Activated naive CD4-positive, alpha-beta T cell treated with anti-CD3 and anti-CD28 coated beads, Interleukin-2, amount 50 U/mL, for 72 hours (primary cell): ENCODE data around the gene AAK1. TPM values are rescaled to one million over a fixed set of nuclear protein-coding genes. Genes with fewer than 3 reads are reported as not detected.
"Not testable (repeated sequence)": the region's sequence is repeated elsewhere in the genome, so short reads cannot be mapped to it uniquely, and the experiment has no call there.

Experiments used
- ATAC-seq, 2 donors: fragments of 150-1000 bp; cut with Tn5 transposase; 2 replicates each; pipeline ENCODE4 v1.10.0; 2021; ENCODE audit warnings: mild to moderate bottlenecking in 2 of 2, moderate library complexity in 2 of 2
- DNase-seq, 2 donors: peaks; one replicate each; pipeline ENCODE4 v3.0.0; 2021 to 2022; ENCODE audit warnings: low spot score in 2 of 2
- H3K27ac Mint-ChIP-seq, 2 donors: one replicate each; pipeline ENCODE4 v1.8.0; 2022; ENCODE audit warnings: mild to moderate bottlenecking in 2 of 2, mixed read lengths in 2 of 2
- H3K36me3 Mint-ChIP-seq, 2 donors: one replicate each; pipeline ENCODE4 v1.8.0; 2022; ENCODE audit warnings: mixed read lengths in 2 of 2
- H3K9me3 Mint-ChIP-seq, 2 donors: one replicate each; pipeline ENCODE4 v1.8.0; 2022; ENCODE audit warnings: mixed read lengths in 2 of 2
- total RNA-seq, 2 donors: library from RNA; stranded (reverse); gene quantifications; one replicate each; pipeline ENCODE4 v1.2.3, GENCODE V29; 2022

Gene AAK1
- total RNA-seq, 2 donors from 2014 or later: 129 to 137 TPM

- peaks cover 0 to 6% of the 10 kb centered on the region in 2 donors for H3K9me3 Mint-ChIP-seq
- no peak for DNase-seq
- ATAC-seq: peak; percentile 18 to 38
- peaks cover 9 to 11% of the 10 kb centered on the region in 2 donors for H3K36me3 Mint-ChIP-seq
- peak overlapping the region in 1 of 2 donors; percentile 18 for H3K27ac Mint-ChIP-seq
These were observed 22.1 kb downstream of the AAK1 start for GRCh38 chr2:69621440-69621839.

DNA sequence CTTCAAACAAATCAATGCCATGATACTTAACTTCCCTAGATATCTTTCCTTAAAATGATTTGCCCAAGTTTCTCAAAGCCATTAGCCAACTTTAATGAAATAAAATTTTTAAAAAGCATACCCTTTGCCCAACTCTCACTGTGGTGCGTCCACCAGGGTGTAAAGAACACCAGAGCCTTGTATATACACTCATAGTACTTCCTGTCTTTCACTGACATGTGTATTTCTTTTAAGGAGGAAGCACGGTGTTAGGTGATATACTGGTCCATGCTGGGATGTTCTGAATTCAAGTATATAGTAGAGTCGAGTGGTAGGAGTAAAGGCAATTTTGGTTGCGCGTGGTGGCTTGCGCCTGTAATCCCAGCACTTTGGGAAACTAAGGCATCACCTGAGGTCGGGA is 22.7 kb downstream of the AAK1 start:
- peaks cover 0 to 6% of the 10 kb centered on the region in 2 donors for H3K9me3 Mint-ChIP-seq
- H3K36me3 Mint-ChIP-seq: peaks cover 9 to 11% of the 10 kb centered on the region in 2 donors
- no peak for DNase-seq
- no peak for ATAC-seq
- no peak overlapping the region for H3K27ac Mint-ChIP-seq

- DNase-seq (no peak), ATAC-seq (peak; percentile 80 to 86)
- Mint-ChIP-seq H3K9me3 (peaks cover 0 to 6% of the 10 kb centered on the region in 2 donors), H3K27ac (no peak overlapping the region), H3K36me3 (peaks cover 9 to 16% of the 10 kb centered on the region in 2 donors)
These were observed 23.8 kb downstream of the AAK1 start for GRCh38 chr2:69619725-69620124.

- Mint-ChIP-seq H3K9me3 (peaks cover 5 to 10% of the 10 kb centered on the region in 2 donors), H3K27ac (no peak overlapping the region), H3K36me3 (peaks cover 14 to 27% of the 10 kb centered on the region in 2 donors)
- DNase-seq (no peak), ATAC-seq (no peak)
These were observed 25.2 kb downstream of the AAK1 start for GRCh38 chr2:69618362-69618761.

DNA sequence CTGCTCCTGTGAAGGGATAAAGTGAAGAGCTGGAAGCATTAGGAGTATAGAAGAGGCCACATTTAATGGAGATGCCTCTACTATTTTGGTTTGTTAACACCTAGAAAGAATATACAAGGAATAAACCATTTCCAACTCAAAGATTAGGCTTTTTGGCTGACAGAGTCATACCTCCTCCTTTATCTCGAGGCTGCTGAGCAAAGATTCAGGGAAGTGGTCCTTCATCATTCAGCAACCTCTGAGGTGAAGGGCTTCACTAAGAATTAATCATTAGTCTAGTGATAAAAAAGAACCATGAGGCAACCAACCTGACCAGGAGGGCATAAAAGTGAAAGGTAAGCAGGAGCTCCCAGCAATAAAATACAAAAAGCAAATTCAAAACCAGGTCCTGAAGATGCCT is 25.8 kb downstream of the AAK1 start:
- DNase-seq: no peak
- ATAC-seq: no peak
- H3K9me3 Mint-ChIP-seq: peaks cover 0 to 11% of the 10 kb centered on the region in 2 donors
- peaks cover 8 to 27% of the 10 kb centered on the region in 2 donors for H3K36me3 Mint-ChIP-seq
- no peak overlapping the region for H3K27ac Mint-ChIP-seq

GRCh38 chr2:69616755-69617154 is 26.8 kb downstream of the AAK1 start:
- Mint-ChIP-seq H3K36me3 (peaks cover 7 to 32% of the 10 kb centered on the region in 2 donors), H3K9me3 (peaks cover 2 to 16% of the 10 kb centered on the region in 2 donors), H3K27ac (peak overlapping the region; percentile 23 to 77)
- peak; percentile 53 to 63 for ATAC-seq
- peak in 1 of 2 donors; percentile 29 for DNase-seq

DNA sequence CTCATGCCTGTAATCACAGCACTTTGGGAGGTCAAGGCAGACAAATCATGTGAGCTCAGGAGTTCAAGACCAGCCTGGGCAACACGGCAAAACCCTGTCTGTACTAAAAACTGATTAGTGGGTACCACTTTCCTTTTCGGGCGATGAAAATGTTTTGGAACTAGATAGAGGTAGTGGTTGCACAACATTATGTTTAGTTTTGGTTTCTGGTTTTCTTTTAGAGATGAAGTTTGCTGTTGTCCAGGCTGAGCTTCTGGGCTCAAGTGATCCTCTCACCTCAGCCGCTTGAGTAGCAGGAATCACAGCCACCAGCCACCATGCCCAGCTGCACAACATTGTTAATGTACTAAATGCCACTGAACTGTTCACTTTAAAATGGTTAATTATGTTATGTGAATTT is 27.6 kb downstream of the AAK1 start:
- Mint-ChIP-seq H3K36me3 (peaks cover 15 to 40% of the 10 kb centered on the region in 2 donors), H3K9me3 (peaks cover 4 to 23% of the 10 kb centered on the region in 2 donors), H3K27ac (no peak overlapping the region)
- DNase-seq: no peak
- no peak for ATAC-seq

DNA sequence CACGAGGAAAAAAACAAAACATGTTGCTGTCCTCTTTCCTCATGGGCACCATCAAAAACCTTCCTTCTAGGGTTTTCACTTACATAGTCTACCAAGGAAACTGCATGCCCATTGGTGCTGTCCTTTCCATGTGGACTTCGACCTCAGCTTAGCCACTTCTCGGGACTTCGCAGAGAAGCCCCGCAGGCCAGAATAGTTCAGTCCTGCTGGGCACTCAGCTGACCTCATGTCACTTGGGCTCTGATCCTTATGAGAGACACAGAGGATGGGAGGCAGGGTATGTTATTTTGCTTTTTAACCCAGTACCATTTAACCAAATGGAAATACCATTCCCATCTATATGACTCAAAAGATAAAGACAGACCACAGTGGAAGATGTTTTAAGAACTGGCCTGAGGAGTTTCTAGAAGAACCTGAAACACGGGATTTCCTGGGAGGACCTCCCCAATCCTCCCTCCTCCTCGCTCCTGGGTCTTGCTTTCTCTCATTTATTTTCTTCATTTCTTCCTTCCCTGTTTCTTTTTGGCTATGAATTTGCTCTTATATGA is 28.4 kb downstream of the AAK1 start:
- DNase-seq: no peak
- Mint-ChIP-seq H3K27ac (no peak overlapping the region), H3K36me3 (peaks cover 18 to 48% of the 10 kb centered on the region in 2 donors), H3K9me3 (peaks cover 4 to 26% of the 10 kb centered on the region in 2 donors)
- no peak for ATAC-seq

- Mint-ChIP-seq H3K9me3 (peaks cover 4 to 26% of the 10 kb centered on the region in 2 donors), H3K27ac (peak overlapping the region in 1 of 2 donors; percentile 17), H3K36me3 (peaks cover 22 to 50% of the 10 kb centered on the region in 2 donors)
- DNase-seq: no peak
- no peak for ATAC-seq
These were observed 30.8 kb downstream of the AAK1 start for GRCh38 chr2:69612707-69613106.

GRCh38 chr2:69612200-69612599 is 31.3 kb downstream of the AAK1 start:
- DNase-seq (no peak), ATAC-seq (no peak)
- peaks cover 22 to 55% of the 10 kb centered on the region in 2 donors for H3K36me3 Mint-ChIP-seq
- H3K27ac Mint-ChIP-seq: no peak overlapping the region
- H3K9me3 Mint-ChIP-seq: peaks cover 4 to 30% of the 10 kb centered on the region in 2 donors

DNA sequence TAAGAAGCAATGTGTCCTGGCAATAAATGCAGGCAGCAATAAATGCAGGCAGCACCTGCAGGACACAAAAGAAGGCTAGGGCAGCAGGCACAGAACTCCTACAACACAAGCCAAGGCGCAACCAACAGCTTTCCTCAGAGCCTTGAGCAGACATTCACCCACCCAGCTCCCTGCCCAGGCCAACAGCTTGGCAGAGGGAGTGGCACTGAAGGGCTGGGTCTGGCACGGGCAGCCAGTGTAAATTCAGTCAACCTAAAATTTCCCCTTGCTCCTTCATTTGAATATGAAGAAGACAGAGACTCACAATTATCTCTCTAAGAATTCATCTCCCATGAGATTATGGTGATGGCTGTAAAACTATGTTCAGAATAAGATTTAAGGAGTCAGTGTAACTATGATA is 35.4 kb downstream of the AAK1 start:
- ATAC-seq: peak in 1 of 2 donors; percentile 38
- peaks cover 26 to 54% of the 10 kb centered on the region in 2 donors for H3K36me3 Mint-ChIP-seq
- no peak for DNase-seq
- peaks cover 10 to 32% of the 10 kb centered on the region in 2 donors for H3K9me3 Mint-ChIP-seq
- H3K27ac Mint-ChIP-seq: no peak overlapping the region

DNA sequence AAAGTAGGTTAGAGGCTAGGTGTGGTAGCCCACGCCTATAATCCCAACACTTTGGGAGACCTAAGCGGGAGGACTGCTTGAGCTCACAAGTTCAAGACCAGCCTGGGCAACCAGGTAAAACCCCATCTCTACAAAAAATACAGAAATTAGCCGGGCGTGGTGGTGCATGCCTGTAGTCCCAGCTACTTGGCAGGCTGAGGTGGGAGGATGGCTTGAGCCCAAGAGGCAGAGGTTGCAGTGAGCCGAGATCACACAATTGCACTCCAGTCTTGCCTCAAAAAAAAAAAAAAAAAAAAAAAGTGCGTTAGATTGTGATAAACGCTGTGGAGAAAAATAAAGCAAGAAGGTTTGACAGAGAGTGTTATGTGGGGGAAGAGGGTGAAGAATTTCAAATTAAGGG is 36.8 kb downstream of the AAK1 start:
- ATAC-seq, DNase-seq: not testable (repeated sequence)
- H3K9me3 Mint-ChIP-seq: peaks cover 9 to 26% of the 10 kb centered on the region in 2 donors
- peak overlapping the region; percentile 1 to 9 for H3K27ac Mint-ChIP-seq
- peaks cover 25 to 43% of the 10 kb centered on the region in 2 donors for H3K36me3 Mint-ChIP-seq

DNA sequence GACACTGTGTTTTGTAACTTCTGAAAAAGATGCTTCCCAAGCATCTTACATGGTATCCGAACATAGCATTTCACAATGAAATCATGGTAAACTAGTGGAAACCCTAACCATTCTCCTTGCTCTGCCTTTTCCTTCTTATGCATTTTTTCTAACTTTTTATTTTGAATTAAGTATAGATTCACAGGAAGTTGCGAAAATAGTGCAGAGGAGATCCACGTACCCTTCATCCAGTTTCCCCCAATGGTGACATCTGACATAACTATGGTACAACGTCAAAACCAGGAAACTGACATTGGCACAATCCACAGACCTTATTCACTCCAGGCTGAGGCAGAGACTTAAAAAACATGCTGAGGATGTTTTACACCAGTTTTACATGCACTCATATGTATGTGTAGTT is 38.3 kb downstream of the AAK1 start:
- Mint-ChIP-seq H3K27ac (no peak overlapping the region), H3K9me3 (peaks cover 7 to 15% of the 10 kb centered on the region in 2 donors), H3K36me3 (peaks cover 15 to 28% of the 10 kb centered on the region in 2 donors)
- DNase-seq (no peak), ATAC-seq (no peak)

GRCh38 chr2:69604836-69605235 is 38.7 kb downstream of the AAK1 start:
- no peak overlapping the region for H3K27ac Mint-ChIP-seq
- peaks cover 15 to 24% of the 10 kb centered on the region in 2 donors for H3K36me3 Mint-ChIP-seq
- no peak for DNase-seq
- ATAC-seq: no peak
- peaks cover 7 to 15% of the 10 kb centered on the region in 2 donors for H3K9me3 Mint-ChIP-seq

DNA sequence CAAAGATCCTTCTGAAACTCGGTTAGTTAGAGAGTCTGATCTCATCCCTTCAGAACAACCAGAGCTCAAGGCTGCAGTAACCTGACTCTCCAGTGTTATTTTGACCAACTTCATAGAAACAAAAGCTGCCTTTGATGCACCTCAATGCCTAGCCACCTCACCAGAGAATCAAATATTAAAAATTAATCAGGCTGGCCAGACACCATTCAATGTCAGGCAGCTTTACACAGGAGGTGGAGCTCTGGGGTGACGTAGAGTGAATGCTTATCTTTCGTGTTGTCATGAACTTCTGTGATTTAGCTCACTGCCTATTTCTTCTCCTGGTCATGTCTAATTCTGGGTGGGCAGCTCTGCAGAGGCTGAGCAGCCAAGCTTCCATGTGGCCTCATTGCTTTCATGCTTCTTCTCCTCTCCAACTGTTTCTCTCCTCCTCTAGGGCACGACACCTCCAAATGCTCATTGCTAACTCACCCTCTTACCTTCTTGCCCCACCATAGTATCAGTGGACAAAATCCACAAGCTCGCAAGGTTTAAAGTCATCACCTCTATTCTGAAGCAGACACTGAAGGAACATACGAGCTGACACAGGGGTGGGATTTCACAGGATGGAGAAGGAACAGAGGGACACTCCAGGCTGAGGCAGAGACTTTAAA is 39.4 kb downstream of the AAK1 start:
- H3K27ac Mint-ChIP-seq: no peak overlapping the region
- H3K9me3 Mint-ChIP-seq: peaks cover 7 to 15% of the 10 kb centered on the region in 2 donors
- DNase-seq (no peak), ATAC-seq (no peak)
- H3K36me3 Mint-ChIP-seq: peaks cover 15 to 24% of the 10 kb centered on the region in 2 donors

DNA sequence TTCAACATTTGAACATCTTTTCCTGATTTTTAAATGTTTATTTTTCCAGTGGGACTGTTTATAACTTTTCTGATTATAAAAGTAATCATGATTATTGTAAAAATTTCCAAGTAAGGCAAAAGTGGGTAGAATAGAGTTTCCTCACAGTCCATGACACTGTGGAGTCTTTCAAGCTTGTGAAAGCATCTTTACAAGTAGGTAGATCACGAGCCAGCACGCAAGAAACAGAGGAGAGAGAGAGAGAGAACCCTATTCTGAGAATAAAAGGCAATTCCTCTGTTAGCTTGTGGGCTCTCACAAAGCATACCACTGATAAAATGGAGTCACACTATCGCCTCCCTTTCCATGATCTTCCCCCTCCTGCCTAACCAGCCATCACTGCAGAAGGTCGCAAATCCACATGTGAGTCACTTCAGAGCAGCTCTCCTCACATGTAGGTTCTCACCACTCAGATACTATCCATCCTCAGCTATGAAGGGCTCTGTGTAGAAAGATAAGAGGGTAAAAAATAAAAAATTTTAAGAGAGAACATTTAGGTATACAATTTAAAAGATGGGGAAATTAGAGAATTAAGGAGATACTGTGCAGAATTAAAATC is 40.3 kb downstream of the AAK1 start:
- ATAC-seq (peak in 1 of 2 donors; percentile 38), DNase-seq (no peak)
- peak overlapping the region in 1 of 2 donors; percentile 4 for H3K27ac Mint-ChIP-seq
- peaks cover 7 to 15% of the 10 kb centered on the region in 2 donors for H3K9me3 Mint-ChIP-seq
- H3K36me3 Mint-ChIP-seq: peaks cover 11 to 24% of the 10 kb centered on the region in 2 donors

- no peak for DNase-seq
- Mint-ChIP-seq H3K9me3 (peaks cover 6 to 7% of the 10 kb centered on the region in 2 donors), H3K36me3 (peaks cover 5 to 9% of the 10 kb centered on the region in 2 donors), H3K27ac (peak overlapping the region; percentile 10 to 29)
- peak; percentile 90 to 91 for ATAC-seq
These were observed 42.3 kb downstream of the AAK1 start for GRCh38 chr2:69601179-69601612.
